Measurements from ENCODE around the gene STARD4. TPM values are rescaled to one million over a fixed set of nuclear protein-coding genes. Genes with fewer than 3 reads are reported as not detected.

The STARD4 gene
- total RNA-seq, 1 experiment from 2014 or later, result 48.5 TPM

GRCh38 chr5:111498346-111498745 lies 14.0 kb downstream of the STARD4 start:
- no peak overlapping the region for H3K4me3 Mint-ChIP-seq
- H3K36me3 Mint-ChIP-seq, result peaks cover 41% of the 10 kb centered on the region
- ChIA-PET POLR2A (no interaction called here), CTCF (no interaction called here)
- ATAC-seq, result no peak
- TF ChIP-seq FOXK1 (CRISPR knock-in tag; IDR thresholded peaks at IDR 0.05), result no peak
- TF ChIP-seq SOX15 (CRISPR knock-in tag; IDR thresholded peaks at IDR 0.05), result no peak
- no peak for TF ChIP-seq SMAD4 (CRISPR knock-in tag; IDR thresholded peaks at IDR 0.05)
- no peak for TF ChIP-seq SP1 (CRISPR knock-in tag; conservative IDR thresholded peaks at IDR 0.05)
- TF ChIP-seq, protein P1, sequence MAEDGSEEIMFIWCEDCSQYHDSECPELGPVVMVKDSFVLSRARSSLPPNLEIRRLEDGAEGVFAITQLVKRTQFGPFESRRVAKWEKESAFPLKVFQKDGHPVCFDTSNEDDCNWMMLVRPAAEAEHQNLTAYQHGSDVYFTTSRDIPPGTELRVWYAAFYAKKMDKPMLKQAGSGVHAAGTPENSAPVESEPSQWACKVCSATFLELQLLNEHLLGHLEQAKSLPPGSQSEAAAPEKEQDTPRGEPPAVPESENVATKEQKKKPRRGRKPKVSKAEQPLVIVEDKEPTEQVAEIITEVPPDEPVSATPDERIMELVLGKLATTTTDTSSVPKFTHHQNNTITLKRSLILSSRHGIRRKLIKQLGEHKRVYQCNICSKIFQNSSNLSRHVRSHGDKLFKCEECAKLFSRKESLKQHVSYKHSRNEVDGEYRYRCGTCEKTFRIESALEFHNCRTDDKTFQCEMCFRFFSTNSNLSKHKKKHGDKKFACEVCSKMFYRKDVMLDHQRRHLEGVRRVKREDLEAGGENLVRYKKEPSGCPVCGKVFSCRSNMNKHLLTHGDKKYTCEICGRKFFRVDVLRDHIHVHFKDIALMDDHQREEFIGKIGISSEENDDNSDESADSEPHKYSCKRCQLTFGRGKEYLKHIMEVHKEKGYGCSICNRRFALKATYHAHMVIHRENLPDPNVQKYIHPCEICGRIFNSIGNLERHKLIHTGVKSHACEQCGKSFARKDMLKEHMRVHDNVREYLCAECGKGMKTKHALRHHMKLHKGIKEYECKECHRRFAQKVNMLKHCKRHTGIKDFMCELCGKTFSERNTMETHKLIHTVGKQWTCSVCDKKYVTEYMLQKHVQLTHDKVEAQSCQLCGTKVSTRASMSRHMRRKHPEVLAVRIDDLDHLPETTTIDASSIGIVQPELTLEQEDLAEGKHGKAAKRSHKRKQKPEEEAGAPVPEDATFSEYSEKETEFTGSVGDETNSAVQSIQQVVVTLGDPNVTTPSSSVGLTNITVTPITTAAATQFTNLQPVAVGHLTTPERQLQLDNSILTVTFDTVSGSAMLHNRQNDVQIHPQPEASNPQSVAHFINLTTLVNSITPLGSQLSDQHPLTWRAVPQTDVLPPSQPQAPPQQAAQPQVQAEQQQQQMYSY (CRISPR knock-in tag; IDR thresholded peaks at IDR 0.05), result no peak
- TF ChIP-seq, protein P2, sequence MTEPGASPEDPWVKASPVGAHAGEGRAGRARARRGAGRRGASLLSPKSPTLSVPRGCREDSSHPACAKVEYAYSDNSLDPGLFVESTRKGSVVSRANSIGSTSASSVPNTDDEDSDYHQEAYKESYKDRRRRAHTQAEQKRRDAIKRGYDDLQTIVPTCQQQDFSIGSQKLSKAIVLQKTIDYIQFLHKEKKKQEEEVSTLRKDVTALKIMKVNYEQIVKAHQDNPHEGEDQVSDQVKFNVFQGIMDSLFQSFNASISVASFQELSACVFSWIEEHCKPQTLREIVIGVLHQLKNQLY (CRISPR knock-in tag; IDR thresholded peaks at IDR 0.05), result no peak
- no peak for TF ChIP-seq NFATC4 (CRISPR knock-in tag; IDR thresholded peaks at IDR 0.05)
- TF ChIP-seq ZNF423 (CRISPR knock-in tag; IDR thresholded peaks at IDR 0.05), result no peak
- TF ChIP-seq ZNF396 (CRISPR knock-in tag; IDR thresholded peaks at IDR 0.05; ENCODE audit: borderline replicate concordance), result no peak
- no peak for TF ChIP-seq FOXJ3 (CRISPR knock-in tag; IDR thresholded peaks at IDR 0.05; ENCODE audit: borderline replicate concordance)
- TF ChIP-seq ZNF219 (CRISPR knock-in tag; IDR thresholded peaks at IDR 0.05; ENCODE audit: borderline replicate concordance), result no peak
- TF ChIP-seq, protein P3, sequence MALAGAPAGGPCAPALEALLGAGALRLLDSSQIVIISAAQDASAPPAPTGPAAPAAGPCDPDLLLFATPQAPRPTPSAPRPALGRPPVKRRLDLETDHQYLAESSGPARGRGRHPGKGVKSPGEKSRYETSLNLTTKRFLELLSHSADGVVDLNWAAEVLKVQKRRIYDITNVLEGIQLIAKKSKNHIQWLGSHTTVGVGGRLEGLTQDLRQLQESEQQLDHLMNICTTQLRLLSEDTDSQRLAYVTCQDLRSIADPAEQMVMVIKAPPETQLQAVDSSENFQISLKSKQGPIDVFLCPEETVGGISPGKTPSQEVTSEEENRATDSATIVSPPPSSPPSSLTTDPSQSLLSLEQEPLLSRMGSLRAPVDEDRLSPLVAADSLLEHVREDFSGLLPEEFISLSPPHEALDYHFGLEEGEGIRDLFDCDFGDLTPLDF (CRISPR knock-in tag; IDR thresholded peaks at IDR 0.05), result no peak
- TF ChIP-seq ATF3 (CRISPR knock-in tag; conservative IDR thresholded peaks at IDR 0.05), result no peak
- TF ChIP-seq ZNF263 (CRISPR knock-in tag; IDR thresholded peaks at IDR 0.05; ENCODE audit: low read depth), result no peak
- no peaks in the 10 kb centered on the region for H3K9me3 Mint-ChIP-seq
- DNase-seq (ENCODE audit: low spot score), result no peak
- H3K27ac Mint-ChIP-seq, result peak overlapping the region; percentile 65; the same call in 1 of the 2 replicates
- H3K27me3 Mint-ChIP-seq (ENCODE audit: low read depth), result no peaks in the 10 kb centered on the region
- H3K4me1 Mint-ChIP-seq, result peaks cover 18% of the 10 kb centered on the region

DNA sequence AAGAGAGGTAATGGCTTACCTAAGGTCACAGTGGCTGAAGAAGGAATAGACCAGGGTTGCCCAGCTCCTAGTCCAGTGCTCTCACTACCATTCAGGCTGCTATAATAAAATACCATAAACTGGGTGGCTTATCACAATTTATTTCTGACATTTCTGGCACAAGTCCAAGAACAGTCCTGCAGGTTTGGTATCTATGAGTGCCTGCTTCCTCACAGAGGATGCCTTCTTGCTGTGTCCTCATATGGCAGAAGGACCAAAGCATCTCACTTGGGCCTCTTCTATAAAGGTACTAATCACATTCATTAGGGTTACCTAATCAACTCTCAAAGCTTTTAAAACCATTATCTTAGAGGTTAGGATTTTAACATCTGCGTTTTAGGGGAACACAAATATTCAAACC lies 17.2 kb downstream of the STARD4 start:
- H3K4me3 Mint-ChIP-seq, result no peak overlapping the region
- H3K27ac Mint-ChIP-seq, result peak overlapping the region; percentile 92; the same call in 1 of the 2 replicates
- ATAC-seq (no peak; the same call in 1 of the 2 replicates), DNase-seq (ENCODE audit: low spot score) (no peak)
- H3K36me3 Mint-ChIP-seq, result peaks cover 32% of the 10 kb centered on the region
- no peaks in the 10 kb centered on the region for H3K27me3 Mint-ChIP-seq (ENCODE audit: low read depth)
- ChIA-PET POLR2A (no interaction called here), CTCF (no interaction called here)
- no peaks in the 10 kb centered on the region for H3K9me3 Mint-ChIP-seq
- peaks cover 33% of the 10 kb centered on the region for H3K4me1 Mint-ChIP-seq
- TF ChIP-seq GABPB1 (CRISPR knock-in tag; IDR thresholded peaks at IDR 0.05), result no peak
- no peak for TF ChIP-seq ZNF416 (CRISPR knock-in tag; IDR thresholded peaks at IDR 0.05)
- no peak for TF ChIP-seq USF1 (CRISPR knock-in tag; IDR thresholded peaks at IDR 0.05)
- no peak for TF ChIP-seq FOXP1 (CRISPR knock-in tag; IDR thresholded peaks at IDR 0.05; ENCODE audit: borderline replicate concordance)
- TF ChIP-seq, protein P3 (CRISPR knock-in tag; IDR thresholded peaks at IDR 0.05), result no peak
- TF ChIP-seq, protein P4, sequence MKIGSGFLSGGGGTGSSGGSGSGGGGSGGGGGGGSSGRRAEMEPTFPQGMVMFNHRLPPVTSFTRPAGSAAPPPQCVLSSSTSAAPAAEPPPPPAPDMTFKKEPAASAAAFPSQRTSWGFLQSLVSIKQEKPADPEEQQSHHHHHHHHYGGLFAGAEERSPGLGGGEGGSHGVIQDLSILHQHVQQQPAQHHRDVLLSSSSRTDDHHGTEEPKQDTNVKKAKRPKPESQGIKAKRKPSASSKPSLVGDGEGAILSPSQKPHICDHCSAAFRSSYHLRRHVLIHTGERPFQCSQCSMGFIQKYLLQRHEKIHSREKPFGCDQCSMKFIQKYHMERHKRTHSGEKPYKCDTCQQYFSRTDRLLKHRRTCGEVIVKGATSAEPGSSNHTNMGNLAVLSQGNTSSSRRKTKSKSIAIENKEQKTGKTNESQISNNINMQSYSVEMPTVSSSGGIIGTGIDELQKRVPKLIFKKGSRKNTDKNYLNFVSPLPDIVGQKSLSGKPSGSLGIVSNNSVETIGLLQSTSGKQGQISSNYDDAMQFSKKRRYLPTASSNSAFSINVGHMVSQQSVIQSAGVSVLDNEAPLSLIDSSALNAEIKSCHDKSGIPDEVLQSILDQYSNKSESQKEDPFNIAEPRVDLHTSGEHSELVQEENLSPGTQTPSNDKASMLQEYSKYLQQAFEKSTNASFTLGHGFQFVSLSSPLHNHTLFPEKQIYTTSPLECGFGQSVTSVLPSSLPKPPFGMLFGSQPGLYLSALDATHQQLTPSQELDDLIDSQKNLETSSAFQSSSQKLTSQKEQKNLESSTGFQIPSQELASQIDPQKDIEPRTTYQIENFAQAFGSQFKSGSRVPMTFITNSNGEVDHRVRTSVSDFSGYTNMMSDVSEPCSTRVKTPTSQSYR (CRISPR knock-in tag; IDR thresholded peaks at IDR 0.05), result no peak
- TF ChIP-seq, protein P5, sequence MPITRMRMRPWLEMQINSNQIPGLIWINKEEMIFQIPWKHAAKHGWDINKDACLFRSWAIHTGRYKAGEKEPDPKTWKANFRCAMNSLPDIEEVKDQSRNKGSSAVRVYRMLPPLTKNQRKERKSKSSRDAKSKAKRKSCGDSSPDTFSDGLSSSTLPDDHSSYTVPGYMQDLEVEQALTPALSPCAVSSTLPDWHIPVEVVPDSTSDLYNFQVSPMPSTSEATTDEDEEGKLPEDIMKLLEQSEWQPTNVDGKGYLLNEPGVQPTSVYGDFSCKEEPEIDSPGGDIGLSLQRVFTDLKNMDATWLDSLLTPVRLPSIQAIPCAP (CRISPR knock-in tag; IDR thresholded peaks at IDR 0.05), result no peak
- TF ChIP-seq ZNF671 (CRISPR knock-in tag; IDR thresholded peaks at IDR 0.05), result no peak
- TF ChIP-seq NR1H2 (CRISPR knock-in tag; IDR thresholded peaks at IDR 0.05), result no peak
- TF ChIP-seq CBFB (CRISPR knock-in tag; IDR thresholded peaks at IDR 0.05; ENCODE audit: low read depth), result no peak
- no peak for TF ChIP-seq HMGXB4 (CRISPR knock-in tag; IDR thresholded peaks at IDR 0.05)
